Right lobe of liver (tissue), 4 donors: ENCODE results near the gene DDB1.

ENCODE experiments used
- POLR2A ChIP-seq: fragments of 450-650 bp; IDR thresholded peaks from one replicate; pipeline ENCODE4 v1.6.1; 2017; ENCODE audit warnings: antibody characterized with exemption, mild to moderate bottlenecking
- TF ChIP-seq, protein P1 (sequence below), 4 donors: fragments of 200-600 bp in 3 of 4; fragments of 450-650 bp in 1 of 4; IDR thresholded peaks; one replicate each; pipeline versions ENCODE4 v1.5.1 to v1.8.0; 2016 to 2022; ENCODE audit warnings: antibody characterized with exemption in 4 of 4, mild to moderate bottlenecking in 2 of 4
- donor health status: DM: no; HTN: no; CAD: no.
- donor health status: DM: no; HTN: no; CAD: no.
- donor health status: DM: no; HTN: yes; CAD: no.

DNA sequence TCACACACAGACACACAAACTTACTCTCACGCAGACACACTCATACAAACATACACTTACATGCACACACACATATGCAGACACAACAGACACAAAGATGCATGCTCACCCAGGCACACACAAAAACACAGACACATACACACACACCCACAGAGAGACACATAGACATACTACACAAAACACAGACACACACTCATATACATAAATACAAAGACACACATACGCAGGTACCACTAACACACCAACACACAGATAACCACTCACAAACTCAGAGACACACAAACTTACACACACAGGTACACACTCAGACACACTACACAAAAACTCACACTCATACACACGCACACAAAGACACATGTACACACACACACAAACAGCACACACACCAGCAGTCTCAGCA, 60.2 kb downstream of the DDB1 start:
- TF ChIP-seq, protein P1, sequence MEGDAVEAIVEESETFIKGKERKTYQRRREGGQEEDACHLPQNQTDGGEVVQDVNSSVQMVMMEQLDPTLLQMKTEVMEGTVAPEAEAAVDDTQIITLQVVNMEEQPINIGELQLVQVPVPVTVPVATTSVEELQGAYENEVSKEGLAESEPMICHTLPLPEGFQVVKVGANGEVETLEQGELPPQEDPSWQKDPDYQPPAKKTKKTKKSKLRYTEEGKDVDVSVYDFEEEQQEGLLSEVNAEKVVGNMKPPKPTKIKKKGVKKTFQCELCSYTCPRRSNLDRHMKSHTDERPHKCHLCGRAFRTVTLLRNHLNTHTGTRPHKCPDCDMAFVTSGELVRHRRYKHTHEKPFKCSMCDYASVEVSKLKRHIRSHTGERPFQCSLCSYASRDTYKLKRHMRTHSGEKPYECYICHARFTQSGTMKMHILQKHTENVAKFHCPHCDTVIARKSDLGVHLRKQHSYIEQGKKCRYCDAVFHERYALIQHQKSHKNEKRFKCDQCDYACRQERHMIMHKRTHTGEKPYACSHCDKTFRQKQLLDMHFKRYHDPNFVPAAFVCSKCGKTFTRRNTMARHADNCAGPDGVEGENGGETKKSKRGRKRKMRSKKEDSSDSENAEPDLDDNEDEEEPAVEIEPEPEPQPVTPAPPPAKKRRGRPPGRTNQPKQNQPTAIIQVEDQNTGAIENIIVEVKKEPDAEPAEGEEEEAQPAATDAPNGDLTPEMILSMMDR (IDR thresholded peaks at IDR 0.05): no peak
- no peak for TF ChIP-seq POLR2A
